Adrenal gland (tissue), 19 donors: Measurements from ENCODE around the gene NRARP. TPM values are rescaled to one million over a fixed set of nuclear protein-coding genes. Genes with fewer than 3 reads are reported as not detected.
A peak's percentile ranks its signal among the peaks of the same experiment; 100 is the strongest.

Experiments
- DNase-seq, 7 donors: peaks; one replicate each; pipeline ENCODE4 v3.0.0-alpha.2; 2019 to 2020
- H3K27ac ChIP-seq, 5 donors: fragments of 200-600 bp; sonication (generic) in 4 of 5; 1 replicate in 3 of 5; 2 replicates in 2 of 5; pipeline versions ENCODE4 v1.5.1 to v1.8.0; 2016 to 2020; ENCODE audit warnings: mild to moderate bottlenecking in 1 of 5
- H3K27me3 ChIP-seq: fragments of 200-600 bp; 2 replicates; pipeline ENCODE4 v1.8.0; 2021
- H3K36me3 ChIP-seq, 2 donors: fragments of 200-600 bp; replicated peaks in 1 of 2; 1 replicate in 1 of 2; 2 replicates in 1 of 2; pipeline versions ENCODE4 v1.5.1 to v1.8.0; 2018 to 2022
- H3K4me1 ChIP-seq, 2 donors: fragments of 200-600 bp; replicated peaks in 1 of 2; 1 replicate in 1 of 2; 2 replicates in 1 of 2; pipeline versions ENCODE4 v1.5.1 to v1.8.0; 2018 to 2021
- H3K4me3 ChIP-seq, 4 donors: fragments of 200-600 bp; sonication (generic) in 3 of 4; one replicate each; pipeline ENCODE4 v1.5.1; 2016 to 2018
- H3K9me3 ChIP-seq, 3 donors: fragments of 200-600 bp; sonication (generic) in 1 of 3; replicated peaks in 1 of 3; 1 replicate in 2 of 3; 2 replicates in 1 of 3; pipeline versions ENCODE4 v1.5.1 to v1.8.0; 2016 to 2021
- POLR2A ChIP-seq, 2 donors: fragments of 450-650 bp; IDR thresholded peaks; one replicate each; pipeline ENCODE4 v1.6.1; 2017; ENCODE audit warnings: antibody characterized with exemption in 2 of 2, mild to moderate bottlenecking in 2 of 2, moderate library complexity in 1 of 2
- WGBS, 4 donors: extraction: QIAGEN DNeasy Blood & Tissue Kit in 2 of 4; methylation state at CpG; one replicate each; pipeline versions ENCODE4 v1.1.5 to v1.1.7; 2013 to 2017; 5-methylcytosine and 5-hydroxymethylcytosine counted together
- intact Hi-C, 2 donors: fragments of 100-400 bp; cut with DNase I; formaldehyde crosslinking; loops; one replicate each; pipeline versions ENCODE4 v1.14.1 to v1.15.0; 2022 to 2023
- long read RNA-seq, 10 donors: library from polyadenylated mRNA in 3 of 10; unstranded in 2 of 10; stranded (forward) in 1 of 10; transcript quantifications; one replicate each; pipeline ENCODE4 v2.0.0 and lab custom pipeline, GENCODE V29; 2021 to 2026
- polyA plus RNA-seq, 3 donors: library from polyadenylated mRNA; stranded (reverse); fragments of 200-250 nt in 2 of 3; fragments of 350-450 nt in 1 of 3; fragmentation: Illumina TruSeq in 1 of 3; extraction: RNeasy Lipid Tissue Mini Kit (QIAGEN cat#74804) in 1 of 3; gene quantifications; one replicate each; pipeline ENCODE4 v1.2.3, GENCODE V29; 2013 to 2014
- total RNA-seq, 9 donors: library from RNA; depleted of rRNA in 4 of 9; stranded (reverse); fragments of >200 nt in 4 of 9; fragments of 120-200 nt in 1 of 9; fragmentation: NEBNext Ultra II Directional in 1 of 9; extraction: Animal tissue kit (Norgen Biotek cat#: 25700) in 1 of 9; gene quantifications; one replicate each; pipeline versions ENCODE4 v1.1.0 to v1.2.4, GENCODE V29; 2013 to 2023
- TF ChIP-seq, protein P1 (sequence below), 6 experiments: fragments of 450-650 bp in 4 of 6; fragments of 200-600 bp in 2 of 6; sonication (generic) in 1 of 6; IDR thresholded peaks; 1 replicate in 5 of 6; 2 replicates in 1 of 6; pipeline versions ENCODE4 v1.5.1 to v1.8.0; 2016 to 2021; ENCODE audit warnings: antibody characterized with exemption in 6 of 6, mild to moderate bottlenecking in 2 of 6, moderate library complexity in 1 of 6
- donor health status: healthy with polysubstance abuse.
- donor health status: Bipolar disorder and iron deficiency.
- donor health status: DM: yes; HTN: yes; CAD: no.
- donor health status: DM: no; HTN: no; CAD: no.
- donor health status: DM: no; HTN: no; CAD: no.
- donor health status: DM: yes; HTN: yes; CAD: no.

NRARP gene, protein sequence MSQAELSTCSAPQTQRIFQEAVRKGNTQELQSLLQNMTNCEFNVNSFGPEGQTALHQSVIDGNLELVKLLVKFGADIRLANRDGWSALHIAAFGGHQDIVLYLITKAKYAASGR
- 10 to 100 TPM in 1 of 9 donors, 1 to 10 TPM in 8; 1.1 to 11.2 (median 3.5) TPM for total RNA-seq
- polyA plus RNA-seq = 1 to 10 TPM in 2 of 3 donors, under 1 TPM in 1; 0.59 to 1.4 (median 1.1) TPM
- long read RNA-seq, donor 1, partial matches to known transcripts = 0 of 4 reads
- long read RNA-seq, donor 1, other reads (novel, unspliced or antisense) = 0 of 4 reads
- long read RNA-seq, donor 2, partial matches to known transcripts = 0 of 4 reads
- long read RNA-seq, donor 2, other reads (novel, unspliced or antisense) = 0 of 4 reads
- long read RNA-seq, donor 3 = 0 reads
- long read RNA-seq, donor 4 = 0 reads
- long read RNA-seq, donor 5, transcript NRARP-201 (1 exons, 1,770 nt) = major isoform, 24 of 24 reads
- long read RNA-seq, donor 5, partial matches to known transcripts = 0 of 24 reads
- long read RNA-seq, donor 5, other reads (novel, unspliced or antisense) = 0 of 24 reads
- long read RNA-seq, donor 6 = 0 reads
- long read RNA-seq, donor 7, partial matches to known transcripts = 0 of 1 reads
- long read RNA-seq, donor 7, other reads (novel, unspliced or antisense) = 0 of 1 reads
- long read RNA-seq, donor 8, partial matches to known transcripts = 0 of 2 reads
- long read RNA-seq, donor 8, other reads (novel, unspliced or antisense) = 0 of 2 reads
- long read RNA-seq, donor 9, partial matches to known transcripts = 0 of 4 reads
- long read RNA-seq, donor 9, other reads (novel, unspliced or antisense) = 0 of 4 reads
- long read RNA-seq, donor 10, partial matches to known transcripts = 0 of 1 reads
- long read RNA-seq, donor 10, other reads (novel, unspliced or antisense) = 0 of 1 reads

- H3K27ac ChIP-seq = peak within 1 kb of the TSS in 1 of 5 donors; percentile 57
- peak; percentile 77 to 91 (median 87) for DNase-seq
- peaks cover 7 to 37% of the 10 kb centered on the region in 2 donors for H3K4me1 ChIP-seq
- no peaks in the 10 kb centered on the region for H3K36me3 ChIP-seq
- peaks cover 23% of the 10 kb centered on the region for H3K27me3 ChIP-seq
- peak within 1 kb of the TSS in 1 of 4 donors; percentile 55 for H3K4me3 ChIP-seq
- intact Hi-C loops = no loop called here
- WGBS, 4 donors = 0 to 1% methylated on average over 51 to 60 of the region's 60 CpGs; no CpG with 5 or more reads in 2 of the 4 donors
- H3K9me3 ChIP-seq = no peaks in the 10 kb centered on the region
- TF ChIP-seq POLR2A (IDR thresholded peaks at IDR 0.05) = peak; percentile 31 to 43
- TF ChIP-seq, protein P1, sequence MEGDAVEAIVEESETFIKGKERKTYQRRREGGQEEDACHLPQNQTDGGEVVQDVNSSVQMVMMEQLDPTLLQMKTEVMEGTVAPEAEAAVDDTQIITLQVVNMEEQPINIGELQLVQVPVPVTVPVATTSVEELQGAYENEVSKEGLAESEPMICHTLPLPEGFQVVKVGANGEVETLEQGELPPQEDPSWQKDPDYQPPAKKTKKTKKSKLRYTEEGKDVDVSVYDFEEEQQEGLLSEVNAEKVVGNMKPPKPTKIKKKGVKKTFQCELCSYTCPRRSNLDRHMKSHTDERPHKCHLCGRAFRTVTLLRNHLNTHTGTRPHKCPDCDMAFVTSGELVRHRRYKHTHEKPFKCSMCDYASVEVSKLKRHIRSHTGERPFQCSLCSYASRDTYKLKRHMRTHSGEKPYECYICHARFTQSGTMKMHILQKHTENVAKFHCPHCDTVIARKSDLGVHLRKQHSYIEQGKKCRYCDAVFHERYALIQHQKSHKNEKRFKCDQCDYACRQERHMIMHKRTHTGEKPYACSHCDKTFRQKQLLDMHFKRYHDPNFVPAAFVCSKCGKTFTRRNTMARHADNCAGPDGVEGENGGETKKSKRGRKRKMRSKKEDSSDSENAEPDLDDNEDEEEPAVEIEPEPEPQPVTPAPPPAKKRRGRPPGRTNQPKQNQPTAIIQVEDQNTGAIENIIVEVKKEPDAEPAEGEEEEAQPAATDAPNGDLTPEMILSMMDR (IDR thresholded peaks at IDR 0.05) = no peak
Measured at GRCh38 chr9:137302118-137302448, at the start of gene NRARP. NRARP (minus strand) TSS chr9:137302271; CDS start chr9:137301928, 343 bp downstream.

- intact Hi-C loops = no loop called here
- no peaks in the 10 kb centered on the region for H3K4me1 ChIP-seq
- TF ChIP-seq, protein P1 (IDR thresholded peaks at IDR 0.05) = no peak
- TF ChIP-seq POLR2A (IDR thresholded peaks at IDR 0.05) = no peak
- DNase-seq = peak in 2 of 7 donors; percentile 14 to 31
- no peak overlapping the region for H3K4me3 ChIP-seq
- no peak overlapping the region for H3K27ac ChIP-seq
- H3K9me3 ChIP-seq = no peaks in the 10 kb centered on the region
- 89 to 100% (median 94%) methylated on average over 2 to 30 of the region's 30 CpGs for WGBS, 4 donors
- no peaks in the 10 kb centered on the region for H3K36me3 ChIP-seq
- no peaks in the 10 kb centered on the region for H3K27me3 ChIP-seq
Measured at GRCh38 chr9:137350696-137351584, 48.9 kb upstream of the NRARP start.

DNA sequence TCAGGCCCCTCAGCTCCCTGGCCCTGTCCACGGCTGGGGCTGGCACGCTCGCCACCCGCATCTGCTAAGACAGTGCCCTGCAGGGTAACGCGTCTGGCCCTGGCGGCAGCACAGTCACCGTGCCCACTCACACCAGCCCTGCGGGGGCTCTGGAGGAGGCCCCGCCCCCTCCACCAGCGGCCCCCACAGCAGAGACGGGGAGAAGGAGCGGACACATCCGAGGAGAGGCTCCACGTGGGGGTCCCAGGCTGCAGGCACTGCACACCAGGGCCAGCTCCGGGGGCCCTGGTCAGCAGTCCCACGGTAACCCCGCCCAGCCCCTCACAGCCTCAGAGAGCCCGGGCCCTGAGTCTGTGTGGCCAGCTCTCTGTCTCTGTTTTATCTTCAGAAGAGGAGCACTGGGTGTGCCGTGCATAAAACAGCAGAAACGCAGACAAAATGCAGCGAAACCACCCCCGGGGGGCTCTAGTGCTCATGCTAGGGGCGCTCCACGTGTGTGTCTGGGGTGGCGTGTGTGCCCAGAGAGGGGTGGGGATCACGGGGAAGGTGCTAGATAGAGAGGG lies 47.5 kb upstream of the NRARP start:
- H3K9me3 ChIP-seq = no peaks in the 10 kb centered on the region

More for the DNA sequence above, 47.5 kb upstream of the NRARP start:
- H3K27me3 ChIP-seq = no peaks in the 10 kb centered on the region
- H3K4me1 ChIP-seq = no peaks in the 10 kb centered on the region
- H3K36me3 ChIP-seq = no peaks in the 10 kb centered on the region
- intact Hi-C loops = no loop called here
- peak in 2 of 7 donors; percentile 13 to 42 for DNase-seq
- TF ChIP-seq POLR2A (IDR thresholded peaks at IDR 0.05) = no peak
- TF ChIP-seq, protein P1 (IDR thresholded peaks at IDR 0.05) = no peak
- H3K27ac ChIP-seq = no peak overlapping the region
- no peak overlapping the region for H3K4me3 ChIP-seq
- 91 to 98% (median 96%) methylated on average over 6 to 27 of the region's 27 CpGs for WGBS, 4 donors
